Neural progenitor cell (in vitro differentiated cells): ENCODE results near the gene MGA. TPM values are rescaled to one million over a fixed set of nuclear protein-coding genes. Genes with fewer than 3 reads are reported as not detected.

Experiments
- DNase-seq: peaks from one replicate; pipeline ENCODE4 v3.0.0-alpha.2; 2016; ENCODE audit warnings: low spot score
- H2AFZ ChIP-seq: fragments of 200-600 bp; sonication (generic); replicated peaks from 2 replicates; pipeline ENCODE4 v1.6.1; 2016; ENCODE audit warnings: antibody characterized with exemption
- H3F3A ChIP-seq: fragments of 200-600 bp; sonication (generic); 2 replicates; pipeline ENCODE4 v1.6.1; 2016; ENCODE audit warnings: antibody characterized with exemption, low read depth
- H3K27ac ChIP-seq: fragments of 200-600 bp; sonication (generic); 2 replicates; pipeline ENCODE4 v1.5.1; 2016; ENCODE audit warnings: mild to moderate bottlenecking
- H3K27me3 ChIP-seq: fragments of 200-600 bp; sonication (generic); 2 replicates; pipeline ENCODE4 v1.6.1; 2016; ENCODE audit warnings: mild to moderate bottlenecking, moderate library complexity
- H3K36me3 ChIP-seq: fragments of 200-600 bp; sonication (generic); 2 replicates; pipeline ENCODE4 v1.5.1; 2016
- H3K4me1 ChIP-seq: fragments of 200-600 bp; sonication (generic); 2 replicates; pipeline ENCODE4 v1.6.1; 2016; ENCODE audit warnings: mixed run types
- H3K4me2 ChIP-seq: fragments of 200-600 bp; sonication (generic); 2 replicates; pipeline ENCODE4 v1.6.1; 2016
- H3K4me3 ChIP-seq: fragments of 200-600 bp; sonication (generic); 2 replicates; pipeline ENCODE4 v1.5.1; 2016
- H3K79me2 ChIP-seq: fragments of 200-600 bp; sonication (generic); 2 replicates; pipeline ENCODE4 v1.6.1; 2016; ENCODE audit warnings: low read depth
- H3K9ac ChIP-seq: fragments of 200-600 bp; sonication (generic); 2 replicates; pipeline ENCODE4 v1.6.1; 2016
- H3K9me3 ChIP-seq: fragments of 200-600 bp; sonication (generic); 2 replicates; pipeline ENCODE4 v1.5.1; 2016; ENCODE audit warnings: low read depth
- H4K20me1 ChIP-seq: fragments of 200-600 bp; sonication (generic); 2 replicates; pipeline ENCODE4 v1.6.1; 2016; ENCODE audit warnings: low read depth
- H3K27ac Mint-ChIP-seq: 3 replicates; pipeline ENCODE4 v1.8.0; 2021; ENCODE audit warnings: mixed read lengths
- H3K27me3 Mint-ChIP-seq: 2 replicates; pipeline ENCODE4 v1.8.0; 2022; ENCODE audit warnings: low read depth, mild to moderate bottlenecking, inconsistent platforms, moderate library complexity, mixed read lengths; ENCODE audit not compliant: insufficient read depth
- H3K36me3 Mint-ChIP-seq: 3 replicates; pipeline ENCODE4 v1.8.0; 2021; ENCODE audit warnings: mixed read lengths
- H3K4me1 Mint-ChIP-seq: 3 replicates; pipeline ENCODE4 v1.8.0; 2021; ENCODE audit warnings: mixed read lengths
- H3K4me3 Mint-ChIP-seq: 3 replicates; pipeline ENCODE4 v1.8.0; 2021; ENCODE audit warnings: mild to moderate bottlenecking, moderate library complexity, mixed read lengths
- H3K9me3 Mint-ChIP-seq: 3 replicates; pipeline ENCODE4 v1.8.0; 2020; ENCODE audit warnings: mixed read lengths
- CTCF ChIP-seq: fragments of 200-600 bp; sonication (generic); IDR thresholded peaks from 2 replicates; pipeline ENCODE4 v1.5.1; 2017; ENCODE audit warnings: antibody characterized with exemption, mild to moderate bottlenecking
- EZH2 ChIP-seq: fragments of 200-600 bp; sonication (generic); IDR thresholded peaks from 2 replicates; pipeline ENCODE4 v1.6.1; 2017; ENCODE audit warnings: antibody characterized with exemption, mild to moderate bottlenecking, moderate library complexity
- EZH2phosphoT487 ChIP-seq: fragments of 200-600 bp; sonication (generic); IDR thresholded peaks from 2 replicates; pipeline ENCODE4 v1.6.1; 2017; ENCODE audit warnings: antibody characterized with exemption
- total RNA-seq: library from RNA; depleted of rRNA; stranded (reverse); fragments of >200 nt; gene quantifications from 2 replicates; pipeline ENCODE4 v1.2.3, GENCODE V29; 2015; ENCODE audit warnings: low replicate concordance

The MGA gene
- total RNA-seq, 1 donor from 2014 or later: 73.4 TPM

GRCh38 chr15:41698779-41699178, 38.6 kb downstream of the MGA start:
- H3K27me3 Mint-ChIP-seq: peaks cover 2% of the 10 kb centered on the region
- no peak overlapping the region for H3K4me3 ChIP-seq
- no peak overlapping the region for H3K27ac ChIP-seq
- no peaks in the 10 kb centered on the region for H3K9me3 Mint-ChIP-seq
- peaks cover 89% of the 10 kb centered on the region for H3K79me2 ChIP-seq
- no peak overlapping the region for H3K27ac Mint-ChIP-seq
- H3K27me3 ChIP-seq: no peaks in the 10 kb centered on the region
- no peak overlapping the region for H3K4me2 ChIP-seq
- peaks cover 11% of the 10 kb centered on the region for H4K20me1 ChIP-seq
- H3F3A ChIP-seq: no peaks in the 10 kb centered on the region
- H3K4me1 Mint-ChIP-seq: no peaks in the 10 kb centered on the region
- H3K4me1 ChIP-seq: no peaks in the 10 kb centered on the region
- peaks cover 21% of the 10 kb centered on the region for H3K36me3 ChIP-seq
- TF ChIP-seq CTCF: no peak
- no peak for TF ChIP-seq EZH2phosphoT487
- TF ChIP-seq EZH2: no peak
- no peak overlapping the region for H2AFZ ChIP-seq
- H3K9me3 ChIP-seq: no peaks in the 10 kb centered on the region
- peaks cover 37% of the 10 kb centered on the region for H3K36me3 Mint-ChIP-seq
- no peak overlapping the region for H3K9ac ChIP-seq
- no peak for DNase-seq
- H3K4me3 Mint-ChIP-seq: no peak overlapping the region

GRCh38 chr15:41703120-41703519, 42.9 kb downstream of the MGA start:
- H3K27me3 ChIP-seq: no peaks in the 10 kb centered on the region
- H3K36me3 Mint-ChIP-seq: peaks cover 32% of the 10 kb centered on the region
- no peaks in the 10 kb centered on the region for H3K4me1 Mint-ChIP-seq
- H4K20me1 ChIP-seq: peaks cover 11% of the 10 kb centered on the region
- no peaks in the 10 kb centered on the region for H3K9me3 ChIP-seq
- peaks cover 21% of the 10 kb centered on the region for H3K36me3 ChIP-seq
- H3K9ac ChIP-seq: no peak overlapping the region
- TF ChIP-seq CTCF: no peak
- no peak for TF ChIP-seq EZH2
- TF ChIP-seq EZH2phosphoT487: no peak
- DNase-seq: no peak
- H3K79me2 ChIP-seq: peaks cover 74% of the 10 kb centered on the region
- H3K27ac Mint-ChIP-seq: no peak overlapping the region
- H3K9me3 Mint-ChIP-seq: no peaks in the 10 kb centered on the region
- H3K4me3 Mint-ChIP-seq: no peak overlapping the region
- no peak overlapping the region for H3K4me2 ChIP-seq
- no peak overlapping the region for H3K4me3 ChIP-seq
- H2AFZ ChIP-seq: no peak overlapping the region
- no peaks in the 10 kb centered on the region for H3K4me1 ChIP-seq
- no peaks in the 10 kb centered on the region for H3F3A ChIP-seq
- no peaks in the 10 kb centered on the region for H3K27me3 Mint-ChIP-seq
- no peak overlapping the region for H3K27ac ChIP-seq

GRCh38 chr15:41713047-41713446, 52.8 kb downstream of the MGA start:
- no peak overlapping the region for H2AFZ ChIP-seq
- no peak overlapping the region for H3K4me3 ChIP-seq
- H3K27me3 Mint-ChIP-seq: no peaks in the 10 kb centered on the region
- H3K9me3 ChIP-seq: no peaks in the 10 kb centered on the region
- no peaks in the 10 kb centered on the region for H3K27me3 ChIP-seq
- H3K27ac ChIP-seq: no peak overlapping the region
- no peak overlapping the region for H3K27ac Mint-ChIP-seq
- H3K4me3 Mint-ChIP-seq: no peak overlapping the region
- peaks cover 20% of the 10 kb centered on the region for H3K36me3 Mint-ChIP-seq
- no peak overlapping the region for H3K4me2 ChIP-seq
- H3K36me3 ChIP-seq: no peaks in the 10 kb centered on the region
- TF ChIP-seq EZH2: no peak
- no peak for TF ChIP-seq CTCF
- no peak for TF ChIP-seq EZH2phosphoT487
- H3F3A ChIP-seq: peaks cover 3% of the 10 kb centered on the region
- H3K9ac ChIP-seq: no peak overlapping the region
- no peak for DNase-seq
- H3K79me2 ChIP-seq: no peaks in the 10 kb centered on the region
- H4K20me1 ChIP-seq: no peaks in the 10 kb centered on the region
- no peaks in the 10 kb centered on the region for H3K4me1 ChIP-seq
- H3K9me3 Mint-ChIP-seq: no peaks in the 10 kb centered on the region
- no peaks in the 10 kb centered on the region for H3K4me1 Mint-ChIP-seq

GRCh38 chr15:41714291-41714690, 54.1 kb downstream of the MGA start:
- no peaks in the 10 kb centered on the region for H3K79me2 ChIP-seq
- H2AFZ ChIP-seq: no peak overlapping the region
- TF ChIP-seq CTCF: no peak
- no peak for TF ChIP-seq EZH2phosphoT487
- H3K4me1 ChIP-seq: no peaks in the 10 kb centered on the region
- peaks cover 14% of the 10 kb centered on the region for H3K36me3 Mint-ChIP-seq
- no peaks in the 10 kb centered on the region for H3K9me3 Mint-ChIP-seq
- no peaks in the 10 kb centered on the region for H3K36me3 ChIP-seq
- H4K20me1 ChIP-seq: no peaks in the 10 kb centered on the region
- no peak overlapping the region for H3K4me3 Mint-ChIP-seq
- no peaks in the 10 kb centered on the region for H3K4me1 Mint-ChIP-seq
- H3K9me3 ChIP-seq: no peaks in the 10 kb centered on the region
- H3K27ac ChIP-seq: no peak overlapping the region
- H3K4me3 ChIP-seq: no peak overlapping the region
- H3K27me3 Mint-ChIP-seq: no peaks in the 10 kb centered on the region
- H3K27me3 ChIP-seq: no peaks in the 10 kb centered on the region
- no peak overlapping the region for H3K4me2 ChIP-seq
- H3K27ac Mint-ChIP-seq: no peak overlapping the region
- DNase-seq: no peak
- peaks cover 3% of the 10 kb centered on the region for H3F3A ChIP-seq
- no peak overlapping the region for H3K9ac ChIP-seq
